Fibroblast of skin of right biceps (primary cell): Measurements from ENCODE around the gene ENTPD1.
"Not testable (repeated sequence)": the region's sequence is repeated elsewhere in the genome, so short reads cannot be mapped to it uniquely, and the experiment has no call there.

ENCODE experiments used
- DNase-seq: peaks from one replicate; pipeline ENCODE4 v3.0.0-alpha.2; 2013

The ENTPD1 gene

GRCh38 chr10:95759233-95759826, 3.4 kb downstream of the ENTPD1 start:
- DNase-seq = no peak

- DNase-seq = no peak
Measured at GRCh38 chr10:95761939-95762492, 6.1 kb downstream of the ENTPD1 start.

GRCh38 chr10:95767884-95768556, 12.1 kb downstream of the ENTPD1 start:
- DNase-seq = no peak

DNA sequence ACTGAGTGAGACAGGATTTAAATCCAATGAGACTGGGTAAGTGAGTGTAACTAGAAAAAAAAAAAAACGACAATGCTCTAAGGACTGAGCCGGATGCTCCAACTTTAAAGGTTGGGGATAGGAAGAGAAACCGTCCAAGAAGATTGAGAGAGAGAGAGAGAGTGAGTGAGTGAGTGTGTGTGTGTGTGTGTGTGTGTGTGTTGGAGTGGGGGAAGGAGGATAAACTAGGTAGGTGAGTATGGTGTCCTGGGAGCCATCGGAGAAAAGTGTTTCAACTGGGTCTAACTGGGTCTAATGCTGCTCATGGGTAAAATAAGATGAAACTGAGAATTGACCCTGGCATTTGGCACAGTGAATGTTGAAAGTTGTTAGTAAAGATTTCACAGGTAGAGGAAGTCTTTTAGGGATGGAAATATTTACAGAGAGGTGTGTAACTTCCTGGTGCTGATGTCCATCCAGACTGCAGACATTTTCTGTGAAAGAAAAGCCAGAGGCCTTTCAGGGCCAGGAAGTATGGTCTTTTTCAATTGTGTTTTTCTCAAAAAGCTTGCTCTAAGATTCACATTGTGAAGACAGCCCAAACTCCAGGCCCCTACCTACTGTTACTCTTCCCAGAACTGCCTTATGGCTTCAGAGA, 14.2 kb downstream of the ENTPD1 start:
- no peak for DNase-seq

- not testable (repeated sequence) for DNase-seq
Measured at GRCh38 chr10:95773454-95773853, 17.5 kb downstream of the ENTPD1 start.

DNA sequence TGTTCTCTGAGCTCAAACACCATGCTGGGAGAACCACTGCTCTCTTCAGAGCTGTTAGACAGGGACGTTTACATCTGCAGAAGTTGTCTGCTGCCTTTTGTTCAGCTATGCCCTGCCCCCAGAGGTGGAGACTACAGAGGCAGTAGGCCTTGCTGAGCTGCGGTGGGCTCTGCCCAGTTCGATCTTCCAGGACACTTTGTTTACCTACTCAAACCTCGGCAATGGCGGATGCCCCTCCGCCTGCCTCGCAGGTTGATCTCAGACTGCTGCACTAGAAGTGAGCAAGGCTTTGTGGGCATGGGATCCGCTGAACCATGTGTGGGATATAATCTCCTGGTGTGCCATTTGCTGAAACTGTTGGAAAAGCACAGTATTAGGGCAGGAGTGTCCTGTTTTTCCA, 21.7 kb downstream of the ENTPD1 start:
- DNase-seq = not testable (repeated sequence)

DNA sequence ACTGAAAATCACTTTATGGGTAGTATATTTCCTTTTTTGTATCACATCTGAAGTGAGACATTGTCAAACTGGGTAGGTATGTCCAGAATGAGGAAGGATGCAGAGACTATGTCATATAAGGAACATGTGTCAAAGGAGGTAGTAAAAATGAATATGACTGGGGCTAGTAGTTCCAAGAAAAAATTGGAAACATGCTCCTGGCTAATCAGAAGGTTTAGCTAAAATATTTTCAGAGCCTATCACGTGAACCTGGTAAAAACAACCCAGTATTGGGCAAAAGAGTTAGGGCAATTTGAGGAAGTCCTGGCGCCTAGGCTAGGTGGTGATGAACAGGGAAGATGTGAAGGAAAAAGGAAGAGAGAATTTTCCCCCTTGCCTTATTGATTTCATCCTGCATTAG, 26.4 kb downstream of the ENTPD1 start:
- DNase-seq = no peak

- no peak for DNase-seq
Measured at GRCh38 chr10:95783741-95784140, 27.8 kb downstream of the ENTPD1 start.

DNA sequence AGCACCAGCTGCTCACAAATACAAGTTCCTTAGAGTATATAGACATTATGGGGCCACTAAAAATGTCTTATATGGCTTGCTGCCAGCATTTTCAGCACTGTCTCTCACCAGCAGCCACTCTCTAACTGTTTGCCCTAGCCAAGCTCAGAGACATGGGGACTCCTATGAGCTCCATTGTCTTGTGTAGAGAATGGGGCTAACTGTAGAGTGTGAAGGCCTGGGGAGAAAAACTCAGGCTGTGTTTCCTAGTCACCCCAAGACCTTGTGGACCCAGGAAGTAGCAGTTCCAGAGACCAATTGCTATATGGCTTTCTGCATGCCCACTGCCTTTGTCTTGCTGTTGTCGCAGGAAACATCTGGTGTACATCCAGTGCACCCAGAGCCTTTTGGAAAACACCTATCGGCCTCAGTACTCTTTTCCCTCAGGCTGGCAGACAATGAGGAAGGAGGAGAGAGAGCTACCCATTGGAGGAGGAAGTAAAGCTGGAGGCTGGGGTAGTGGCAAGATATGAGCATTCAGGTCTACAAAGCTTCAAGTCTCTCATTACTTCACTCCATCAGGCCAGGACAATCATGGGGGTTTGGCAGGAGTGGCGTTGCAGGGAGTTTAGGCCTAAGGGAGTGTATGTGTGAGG, 28.4 kb downstream of the ENTPD1 start:
- DNase-seq = no peak

- DNase-seq = no peak
Measured at GRCh38 chr10:95785317-95785716, 29.4 kb downstream of the ENTPD1 start.

- no peak for DNase-seq
Measured at GRCh38 chr10:95785942-95786669, 30.1 kb downstream of the ENTPD1 start.

- no peak for DNase-seq
Measured at GRCh38 chr10:95787447-95787846, 31.5 kb downstream of the ENTPD1 start.

DNA sequence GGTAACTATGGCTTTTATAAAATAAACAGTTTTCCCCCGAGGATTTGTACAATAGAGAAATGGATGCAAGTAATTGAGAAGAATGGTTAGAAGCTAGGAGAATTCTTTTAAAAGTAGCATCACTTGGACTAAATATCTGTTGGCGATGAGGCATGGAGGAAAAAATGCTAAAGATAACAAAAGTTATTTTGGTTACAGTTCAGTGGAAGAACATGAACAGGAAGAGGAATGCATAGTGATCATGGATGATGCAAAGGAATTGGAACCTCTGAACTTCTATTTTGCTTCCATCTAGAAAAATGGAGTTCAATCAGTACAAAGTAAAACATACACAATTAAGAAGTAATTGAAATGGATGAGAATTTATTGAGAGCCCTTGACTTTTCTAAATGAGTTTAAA, 32.9 kb downstream of the ENTPD1 start:
- peak; percentile 71 for DNase-seq

DNA sequence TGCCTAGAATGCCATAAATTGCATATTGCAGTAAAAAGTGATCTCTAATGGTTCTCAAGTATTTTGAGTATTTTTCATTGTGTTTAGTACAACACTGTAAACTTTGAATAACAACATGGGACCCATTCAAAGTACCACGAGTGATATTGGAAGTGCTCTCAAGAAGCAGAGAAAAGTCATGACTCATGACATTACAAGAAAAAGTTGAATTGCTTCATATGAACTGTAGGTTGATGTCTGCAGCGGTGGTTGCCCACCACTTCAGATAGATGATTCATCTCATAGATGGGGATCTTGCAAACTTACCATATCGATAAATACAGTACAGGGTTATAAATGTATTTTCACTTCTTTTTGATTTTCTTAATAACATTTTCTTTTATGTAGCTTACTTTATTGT, 33.9 kb downstream of the ENTPD1 start:
- DNase-seq = peak; percentile 6

DNA sequence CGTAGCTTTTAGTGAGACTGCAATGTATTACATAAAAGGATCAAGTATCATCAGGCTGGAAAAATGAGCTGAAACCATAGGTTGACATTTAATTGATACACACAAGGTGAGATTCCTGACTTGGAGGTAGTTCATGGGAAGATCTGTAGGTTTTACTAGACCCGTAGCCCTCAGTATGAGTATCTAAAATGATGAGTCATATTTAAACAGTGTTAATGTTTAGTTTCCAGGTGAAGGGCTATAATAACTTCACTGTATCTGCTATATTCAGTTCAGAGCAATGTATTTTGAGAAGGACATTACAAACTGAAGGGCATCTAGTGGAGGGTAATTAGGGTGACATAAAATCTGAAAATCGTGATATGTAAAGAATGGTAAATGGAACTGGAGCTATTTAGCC, 35.0 kb downstream of the ENTPD1 start:
- no peak for DNase-seq

GRCh38 chr10:95791425-95791979, 35.5 kb downstream of the ENTPD1 start:
- no peak for DNase-seq

DNA sequence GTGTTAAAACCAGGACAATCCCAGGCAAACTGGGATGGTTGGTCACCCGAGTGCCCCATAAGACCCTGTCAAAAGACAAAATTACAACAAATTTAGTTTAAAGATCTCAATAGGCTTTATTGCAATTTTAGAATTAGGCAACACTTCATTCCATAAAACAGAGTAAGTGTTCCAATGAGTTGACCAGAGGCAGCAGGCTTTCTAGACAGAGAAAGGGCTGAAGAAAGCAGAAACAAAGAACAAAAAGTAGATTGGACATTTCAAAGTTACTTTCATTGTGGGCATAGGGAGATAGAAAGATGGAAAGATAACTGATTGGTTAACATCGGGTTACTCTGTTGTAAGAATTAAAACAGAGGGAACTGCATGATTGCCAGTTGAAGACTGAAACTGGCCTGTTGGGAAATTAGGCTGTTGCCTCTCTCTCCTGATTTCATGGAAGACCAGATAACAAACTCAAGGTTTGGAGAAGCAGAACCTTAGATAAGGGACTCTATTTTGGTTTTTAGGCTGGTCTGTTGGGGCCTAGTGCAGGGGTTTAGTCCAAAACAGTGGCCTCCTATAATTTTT, 36.3 kb downstream of the ENTPD1 start:
- no peak for DNase-seq

DNA sequence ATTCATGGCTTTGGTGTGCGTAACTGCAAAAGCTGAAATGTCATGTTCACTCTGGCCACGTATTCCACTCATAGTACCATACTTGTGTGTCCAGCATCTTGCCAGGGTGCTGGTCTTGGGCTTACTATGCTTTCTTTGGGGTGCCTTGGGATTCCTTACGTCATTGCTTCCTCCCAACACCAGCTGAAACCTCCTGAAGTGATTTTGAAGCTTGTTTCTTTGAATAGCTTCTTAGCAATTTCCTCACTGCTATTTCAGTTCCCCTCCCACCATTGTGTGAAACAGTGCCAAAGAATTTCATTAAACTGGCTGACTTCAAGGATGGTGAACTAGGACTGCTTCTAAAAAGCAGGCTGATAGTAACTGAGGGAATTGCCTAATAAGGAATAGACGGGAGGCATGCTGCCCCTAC, 36.9 kb downstream of the ENTPD1 start:
- DNase-seq = peak; percentile 63

DNA sequence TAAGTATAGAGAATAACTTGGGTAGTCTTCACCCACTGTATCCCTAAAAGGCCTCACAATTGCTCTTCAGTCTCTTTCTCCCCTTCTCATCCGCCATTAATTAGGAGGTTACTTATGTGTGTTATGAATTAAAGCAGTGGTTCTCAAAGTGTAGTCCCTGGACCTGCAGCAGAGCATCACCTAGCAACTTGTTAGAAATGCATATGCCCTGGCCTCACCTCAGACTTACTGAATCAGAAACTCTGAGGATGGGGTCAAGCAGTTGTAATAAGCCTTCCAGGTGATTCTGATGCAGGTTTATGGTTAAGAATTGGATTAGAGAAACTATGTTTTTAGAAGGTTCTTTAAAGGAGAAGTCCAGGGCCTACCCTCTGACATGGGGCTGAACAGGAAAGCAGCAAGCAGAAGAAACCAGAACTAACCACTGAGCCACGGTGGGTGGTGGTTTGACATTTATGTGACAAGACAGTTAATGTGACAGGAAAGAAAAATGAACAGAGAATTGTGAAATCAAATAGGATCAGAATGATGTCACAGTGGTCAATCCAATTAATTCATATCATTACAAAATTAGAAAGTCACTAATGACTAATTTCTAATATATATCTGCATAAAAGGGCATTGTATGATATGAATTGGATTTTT, 37.6 kb downstream of the ENTPD1 start:
- no peak for DNase-seq

GRCh38 chr10:95794195-95794594, 38.2 kb downstream of the ENTPD1 start:
- no peak for DNase-seq

- no peak for DNase-seq
Measured at GRCh38 chr10:95795602-95796001, 39.6 kb downstream of the ENTPD1 start.

DNA sequence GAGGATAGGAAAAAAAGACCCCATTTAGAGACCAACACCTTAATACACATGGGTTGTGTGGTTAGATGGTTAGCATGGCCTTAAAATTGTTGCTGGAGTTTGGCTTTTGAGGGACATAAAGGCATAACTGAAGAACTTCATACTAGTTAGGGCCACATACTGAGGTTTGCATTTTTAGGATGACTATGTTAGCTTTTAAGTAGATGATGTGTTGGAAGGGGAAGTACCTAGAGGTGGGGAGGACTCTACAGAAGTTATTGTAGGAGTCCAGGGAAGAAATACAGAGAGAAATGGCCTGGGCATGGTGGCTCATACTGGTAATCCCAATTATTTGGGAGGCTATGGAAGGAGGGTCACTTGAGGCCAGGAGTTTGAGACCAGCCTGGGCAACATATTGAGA, 40.5 kb downstream of the ENTPD1 start:
- no peak for DNase-seq
